Glomerular visceral epithelial cell (primary cell): Measurements from ENCODE around the gene LY6G5C.
"Not testable (repeated sequence)": the region's sequence is repeated elsewhere in the genome, so short reads cannot be mapped to it uniquely, and the experiment has no call there.

Experiments
- DNase-seq: peaks from one replicate; pipeline ENCODE4 v3.0.0-alpha.2; 2016; ENCODE audit errors: extremely low spot score

The LY6G5C gene

GRCh38 chr6:31715022-31715958 lies 34.4 kb upstream of the LY6G5C start, which contains the start of gene LY6G6D:
TSS of gene LY6G6D (plus strand) at chr6:31715348. CDS start at chr6:31715356, 8 bp downstream.
- DNase-seq: no peak

GRCh38 chr6:31713991-31714684 lies 33.3 kb upstream of the LY6G5C start:
- DNase-seq: no peak

- DNase-seq: no peak
Measured at GRCh38 chr6:31713465-31713864, 32.6 kb upstream of the LY6G5C start.

- DNase-seq: no peak
Measured at GRCh38 chr6:31712296-31712695, 31.4 kb upstream of the LY6G5C start.

- no peak for DNase-seq
Measured at GRCh38 chr6:31711233-31711632, 30.4 kb upstream of the LY6G5C start.

GRCh38 chr6:31710523-31711219 lies 29.8 kb upstream of the LY6G5C start:
- DNase-seq: no peak

- DNase-seq: not testable (repeated sequence)
Measured at GRCh38 chr6:31709157-31709556, 28.3 kb upstream of the LY6G5C start.

GRCh38 chr6:31708224-31708623 lies 27.4 kb upstream of the LY6G5C start:
- DNase-seq: no peak

GRCh38 chr6:31707701-31708100 lies 26.8 kb upstream of the LY6G5C start:
- no peak for DNase-seq

GRCh38 chr6:31706599-31706998 lies 25.7 kb upstream of the LY6G5C start, which contains the start of gene LY6G6F:
TSS of gene LY6G6F (plus strand) at chr6:31706866. CDS start at chr6:31706907, 41 bp downstream.
- DNase-seq: no peak

GRCh38 chr6:31705931-31706330 lies 25.1 kb upstream of the LY6G5C start:
- DNase-seq: no peak

GRCh38 chr6:31702819-31703716 lies 22.2 kb upstream of the LY6G5C start, which contains the start of gene ABHD16A:
TSS of gene ABHD16A (minus strand) at chr6:31703324. CDS start at chr6:31703281, 43 bp downstream.
- DNase-seq: peak; percentile 97

- DNase-seq: no peak
Measured at GRCh38 chr6:31702405-31702818, 21.5 kb upstream of the LY6G5C start.

- no peak for DNase-seq
Measured at GRCh38 chr6:31701666-31702404, 21.0 kb upstream of the LY6G5C start.

- DNase-seq: no peak
Measured at GRCh38 chr6:31700740-31701401, 20.0 kb upstream of the LY6G5C start.

GRCh38 chr6:31697555-31697954 lies 16.7 kb upstream of the LY6G5C start:
- no peak for DNase-seq

GRCh38 chr6:31693535-31693934 lies 12.7 kb upstream of the LY6G5C start:
- no peak for DNase-seq

- DNase-seq: no peak
Measured at GRCh38 chr6:31692886-31693285, 12.0 kb upstream of the LY6G5C start.

- DNase-seq: no peak
Measured at GRCh38 chr6:31692353-31692752, 11.5 kb upstream of the LY6G5C start.
